H1 (cell line): ENCODE results near the gene GNG14. TPM values are rescaled to one million over a fixed set of nuclear protein-coding genes. Genes with fewer than 3 reads are reported as not detected.

Source experiments
- CTCF ChIA-PET: fragments of 300-600 bp; sonication (Branson Sonifier 250); formaldehyde crosslinking; loops from one replicate; lab custom pipeline; 2021; ENCODE audit not compliant: partially characterized antibody; lab: Charles Lee
- POLR2A ChIA-PET: fragments of 300-600 bp; sonication (Branson Sonifier 250); formaldehyde crosslinking; loops from one replicate; lab custom pipeline; 2021; ENCODE audit warnings: inconsistent platforms; ENCODE audit not compliant: partially characterized antibody; lab: Charles Lee
- DNase-seq, 2 experiments: peaks; one replicate each; pipeline versions ENCODE4 v3.0.0 to v3.0.0-alpha.2; 2010 to 2022; ENCODE audit warnings: low spot score in 2 of 2, low read depth in 1 of 2, mixed read lengths in 1 of 2
- FAIRE-seq: peaks from 2 replicates; lab custom pipeline; 2011; peaks lifted over from hg19 to GRCh38; lab: Jason Lieb, UNC
- H2AFZ ChIP-seq: 2 replicates; pipeline ENCODE4 v1.8.1; 2012; ENCODE audit warnings: low read length, inconsistent platforms
- H2AK5ac ChIP-seq: 2 replicates; pipeline ENCODE4 v1.6.1; 2013; ENCODE audit warnings: low read depth, low read length
- H2BK120ac ChIP-seq: replicated peaks from 2 replicates; pipeline ENCODE3; 2013; ENCODE audit warnings: low read depth, low read length, inconsistent platforms
- H2BK12ac ChIP-seq: 2 replicates; pipeline ENCODE4 v1.6.1; 2013; ENCODE audit warnings: low read depth, low read length
- H2BK15ac ChIP-seq: 2 replicates; pipeline ENCODE4 v1.6.1; 2013; ENCODE audit warnings: low read length
- H2BK20ac ChIP-seq: 2 replicates; pipeline ENCODE4 v1.6.1; 2013; ENCODE audit warnings: low read length
- H2BK5ac ChIP-seq: 2 replicates; pipeline ENCODE4 v1.6.1; 2013; ENCODE audit warnings: low read depth, low read length
- H3K14ac ChIP-seq: 2 replicates; pipeline ENCODE4 v1.6.1; 2013; ENCODE audit warnings: inconsistent platforms; ENCODE audit not compliant: insufficient read length
- H3K18ac ChIP-seq: 2 replicates; pipeline ENCODE4 v1.6.1; 2013; ENCODE audit warnings: low read length; ENCODE audit errors: extremely low read depth
- H3K23ac ChIP-seq: 2 replicates; pipeline ENCODE4 v1.6.1; 2013; ENCODE audit warnings: inconsistent platforms; ENCODE audit not compliant: insufficient read length
- H3K23me2 ChIP-seq: 2 replicates; pipeline ENCODE4 v1.6.1; 2013; ENCODE audit warnings: low read depth, low read length
- H3K27ac ChIP-seq: 2 replicates; pipeline ENCODE4 v1.6.1; 2011; ENCODE audit warnings: low read depth, low read length, inconsistent platforms
- H3K27me3 ChIP-seq, 4 experiments: replicated peaks in 1 of 4; 1 replicate in 1 of 4; 2 replicates in 3 of 4; pipeline versions ENCODE4 v1.6.1 to v1.8.1; 2011 to 2013; ENCODE audit warnings: low read length in 3 of 4, mild to moderate bottlenecking in 3 of 4, inconsistent platforms in 2 of 4, mixed read lengths in 2 of 4, moderate library complexity in 1 of 4; ENCODE audit not compliant: control insufficient read depth in 3 of 4, insufficient read depth in 3 of 4; ENCODE audit errors: extremely low read depth in 1 of 4
- H3K36me3 ChIP-seq, 4 experiments: 2 replicates each; pipeline versions ENCODE4 v1.6.1 to v1.8.1; 2011 to 2013; ENCODE audit warnings: mild to moderate bottlenecking in 4 of 4, low read length in 3 of 4, moderate library complexity in 2 of 4, control low read depth in 1 of 4, inconsistent platforms in 1 of 4; ENCODE audit not compliant: insufficient read depth in 4 of 4, control insufficient read depth in 2 of 4
- H3K4ac ChIP-seq: replicated peaks from 2 replicates; pipeline ENCODE3; 2013; ENCODE audit warnings: low read length, low read depth, mixed read lengths, inconsistent platforms; ENCODE audit not compliant: insufficient read length
- H3K4me1 ChIP-seq, 4 experiments: replicated peaks in 1 of 4; 1 replicate in 1 of 4; 2 replicates in 3 of 4; pipeline versions ENCODE4 v1.6.1 to v1.8.1; 2011 to 2013; ENCODE audit warnings: low read length in 3 of 4, inconsistent platforms in 2 of 4, mixed read lengths in 1 of 4; ENCODE audit not compliant: insufficient read depth in 4 of 4, control insufficient read depth in 3 of 4
- H3K4me2 ChIP-seq, 2 experiments: 2 replicates each; pipeline versions ENCODE4 v1.6.1 to v1.8.1; 2011 to 2013; ENCODE audit warnings: low read depth in 2 of 2, low read length in 2 of 2, control low read depth in 1 of 2, inconsistent platforms in 1 of 2, mild to moderate bottlenecking in 1 of 2; ENCODE audit not compliant: insufficient read depth in 1 of 2
- H3K4me3 ChIP-seq, 4 experiments: fragments of 200-600, 300-600 bp in 1 of 4; sonication (generic), shearing (Covaris generic), sonication (Bioruptor Twin) in 1 of 4; 2 replicates each; pipeline versions ENCODE4 v1.5.1 to v1.8.1; 2011 to 2016; ENCODE audit warnings: low read length in 4 of 4, low read depth in 3 of 4, control low read depth in 2 of 4, inconsistent platforms in 2 of 4, mild to moderate bottlenecking in 2 of 4, mixed read lengths in 1 of 4, moderate library complexity in 1 of 4; ENCODE audit not compliant: insufficient read depth in 2 of 4; ENCODE audit errors: extremely low read depth in 1 of 4
- H3K56ac ChIP-seq: replicated peaks from 2 replicates; pipeline ENCODE3; 2013; ENCODE audit warnings: low read depth, mild to moderate bottlenecking, mixed read lengths, low read length, inconsistent platforms; ENCODE audit not compliant: insufficient read length
- H3K79me1 ChIP-seq: 2 replicates; pipeline ENCODE4 v1.6.1; 2013; ENCODE audit warnings: low read depth, low read length, control low read depth
- H3K79me2 ChIP-seq, 2 experiments: 2 replicates each; pipeline versions ENCODE4 v1.6.1 to v1.8.1; 2012 to 2013; ENCODE audit warnings: low read length in 2 of 2, mild to moderate bottlenecking in 2 of 2, inconsistent platforms in 1 of 2; ENCODE audit not compliant: insufficient read depth in 2 of 2, control insufficient read depth in 1 of 2
- H3K9ac ChIP-seq, 4 experiments: replicated peaks in 1 of 4; 1 replicate in 1 of 4; 2 replicates in 3 of 4; pipeline versions ENCODE4 v1.6.1 to v1.8.1; 2011 to 2013; ENCODE audit warnings: low read depth in 3 of 4, low read length in 3 of 4, control low read depth in 2 of 4, mild to moderate bottlenecking in 2 of 4, moderate library complexity in 2 of 4, inconsistent platforms in 1 of 4; ENCODE audit errors: extremely low read depth in 1 of 4
- H3K9me3 ChIP-seq, 2 experiments: 2 replicates each; pipeline versions ENCODE4 v1.6.1 to v1.8.1; 2012 to 2013; ENCODE audit warnings: mild to moderate bottlenecking in 2 of 2, moderate library complexity in 2 of 2, control low read depth in 1 of 2, inconsistent platforms in 1 of 2, low read depth in 1 of 2, low read length in 1 of 2, mixed read lengths in 1 of 2; ENCODE audit not compliant: insufficient read depth in 2 of 2
- H4K20me1 ChIP-seq, 2 experiments: replicated peaks in 1 of 2; 2 replicates each; pipeline versions ENCODE3 to v1.8.1; 2011 to 2013; ENCODE audit warnings: inconsistent platforms in 2 of 2, low read length in 2 of 2, mild to moderate bottlenecking in 1 of 2; ENCODE audit not compliant: insufficient read depth in 2 of 2, control insufficient read depth in 1 of 2
- H4K5ac ChIP-seq: 2 replicates; pipeline ENCODE4 v1.6.1; 2013; ENCODE audit warnings: low read length, low read depth, mixed read lengths, inconsistent platforms; ENCODE audit not compliant: insufficient read length
- H4K8ac ChIP-seq: 2 replicates; pipeline ENCODE4 v1.8.0; 2013; ENCODE audit warnings: mild to moderate bottlenecking, moderate library complexity, low read length, inconsistent platforms; ENCODE audit not compliant: insufficient read depth; ENCODE audit errors: extremely low read depth
- H4K91ac ChIP-seq: replicated peaks from 2 replicates; pipeline ENCODE3; 2013; ENCODE audit warnings: low read length, mixed read lengths, inconsistent platforms; ENCODE audit not compliant: insufficient read length
- PHF8 ChIP-seq: fragments of 200-600 bp; sonication (generic); conservative IDR thresholded peaks from 2 replicates; pipeline ENCODE4 v1.7.1; 2012; ENCODE audit warnings: low read depth, mild to moderate bottlenecking, inconsistent platforms, low read length, moderate library complexity
- WGBS, 2 experiments: shearing (Covaris generic) in 1 of 2; methylation state at CpG; one replicate each; pipeline versions ENCODE4 v1.1.6 to v1.1.7; 2013 to 2015; ENCODE audit warnings: low lambda C conversion rate in 2 of 2, mixed read lengths in 2 of 2, inconsistent platforms in 1 of 2, low coverage in 1 of 2, missing lambda C conversion rate in 1 of 2; ENCODE audit not compliant: insufficient replicate concordance in 2 of 2, insufficient coverage in 1 of 2, insufficient read length in 1 of 2; ENCODE audit errors: extremely low coverage in 1 of 2, missing lambda C conversion rate in 1 of 2; 5-methylcytosine and 5-hydroxymethylcytosine counted together
- polyA plus RNA-seq, 7 experiments: library from polyadenylated mRNA; depleted of rRNA in 3 of 7; stranded (reverse) in 5 of 7; unstranded in 2 of 7; fragments of >200 nt in 5 of 7; fragments of 200-250 nt in 2 of 7; gene quantifications; 1 replicate in 5 of 7; 2 replicates in 1 of 7; 4 replicates in 1 of 7; pipeline versions ENCODE4 v1.2.1 to v1.2.3, GENCODE V29; 2011 to 2013; ENCODE audit warnings: missing spikeins in 2 of 7, mixed read lengths in 2 of 7
- total RNA-seq: library from RNA; stranded (reverse); fragmentation: NEBNext Ultra II Directional; extraction: Animal tissue kit (Norgen Biotek cat#: 25700); gene quantifications from 2 replicates; pipeline ENCODE4 v1.2.1, GENCODE V29; 2021

GNG14 gene
- total and polyA plus RNA-seq, 2 of the 8 experiments (the other 6 are each of a cell fraction or from before 2014, with no cell fraction given), result not detected

DNA sequence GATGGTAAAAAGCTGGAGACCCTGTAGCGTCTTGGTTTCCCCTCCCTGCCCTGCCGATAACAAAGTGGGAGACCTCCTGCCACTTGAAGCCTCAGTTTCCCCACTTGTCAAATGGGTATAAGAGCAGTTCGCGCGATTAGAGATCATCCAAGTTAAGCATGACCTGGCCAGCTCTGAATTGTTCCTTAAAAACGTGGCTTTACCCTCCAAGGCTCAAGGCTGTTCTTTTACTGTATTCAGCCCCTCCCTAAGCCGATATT is 35.5 kb downstream of the GNG14 start:
- H2AK5ac ChIP-seq, result 0 out of 2 replicates have a peak overlapping the region, but pooled peaks have one; percentile 42
- peak overlapping the region; percentile 31 for H4K91ac ChIP-seq
- peak overlapping the region; percentile 93 for H3K4me2 ChIP-seq
- peak overlapping the region; percentile 80 to 93 (median 82) for H3K4me3 ChIP-seq
- no peak overlapping the region; the same call in 1 of the 2 replicates for H2BK12ac ChIP-seq
- H3K18ac ChIP-seq, result peak overlapping the region; percentile 75
- peak overlapping the region; percentile 87 for H3K27ac ChIP-seq
- H2BK20ac ChIP-seq, result no peak overlapping the region
- H2BK120ac ChIP-seq, result no peak overlapping the region
- H4K5ac ChIP-seq, result peak overlapping the region; percentile 15
- ChIA-PET CTCF (interaction anchor here (0.7 to 3.9 kb wide), 11 partner anchors 11 to 124 kb away, joined by 3 to 20 read pairs (median 5); partner anchors contain the start of gene TRIR), POLR2A (interaction anchor here (0.7 to 12.9 kb wide), 27 partner anchors 9 to 432 kb away, joined by 3 to 258 read pairs (median 6); partner anchors contain the start of genes BEST2, DHPS, FBXW9 and GCDH)
- H3K27me3 ChIP-seq, result no peaks in the 10 kb centered on the region
- peaks cover 10% of the 10 kb centered on the region for H3K23me2 ChIP-seq
- H3K79me2 ChIP-seq, result peaks cover 27 to 48% of the 10 kb centered on the region in 2 experiments
- no peak overlapping the region for H3K23ac ChIP-seq
- H3K4me1 ChIP-seq, result peaks cover 0 to 6% (median 2%) of the 10 kb centered on the region in 4 experiments; a peak in 5 of 7 replicates
- H2AFZ ChIP-seq, result no peak overlapping the region
- DNase-seq (no peak), FAIRE-seq (no peak)
- H3K36me3 ChIP-seq, result peaks cover 4 to 13% (median 7%) of the 10 kb centered on the region in 4 experiments; a peak in 6 of 8 replicates
- H3K79me1 ChIP-seq, result peaks cover 10% of the 10 kb centered on the region; the same call in 1 of the 2 replicates
- peak overlapping the region; percentile 17 for H3K4ac ChIP-seq
- 0 out of 2 replicates have a peak overlapping the region, but pooled peaks have one; percentile 58 for H4K8ac ChIP-seq
- no peak overlapping the region; the same call in 1 of the 2 replicates for H2BK15ac ChIP-seq
- peak overlapping the region; percentile 3 for H3K56ac ChIP-seq
- no peak for TF ChIP-seq PHF8
- no peaks in the 10 kb centered on the region for H3K9me3 ChIP-seq
- H3K9ac ChIP-seq, result peak overlapping the region; percentile 72 to 97 (median 89)
- H4K20me1 ChIP-seq, result peaks cover 4 to 12% of the 10 kb centered on the region in 2 experiments
- 1% methylated on average over 7 of the region's 7 CpGs; no CpG with 5 or more reads in 1 of the 2 experiments for WGBS, 2 experiments
- no peak overlapping the region for H3K14ac ChIP-seq
- 0 out of 2 replicates have a peak overlapping the region, but pooled peaks have one; percentile 76 for H2BK5ac ChIP-seq
